NCI-H526 treated with DMSO at 0.1 percent for 48 hours (cell line): ENCODE measurements around the gene DBH.

Source experiments
- DNase-seq: peaks from one replicate; lab custom pipeline; 2025; lab: John Stamatoyannopoulos, UW

Gene DBH

DNA sequence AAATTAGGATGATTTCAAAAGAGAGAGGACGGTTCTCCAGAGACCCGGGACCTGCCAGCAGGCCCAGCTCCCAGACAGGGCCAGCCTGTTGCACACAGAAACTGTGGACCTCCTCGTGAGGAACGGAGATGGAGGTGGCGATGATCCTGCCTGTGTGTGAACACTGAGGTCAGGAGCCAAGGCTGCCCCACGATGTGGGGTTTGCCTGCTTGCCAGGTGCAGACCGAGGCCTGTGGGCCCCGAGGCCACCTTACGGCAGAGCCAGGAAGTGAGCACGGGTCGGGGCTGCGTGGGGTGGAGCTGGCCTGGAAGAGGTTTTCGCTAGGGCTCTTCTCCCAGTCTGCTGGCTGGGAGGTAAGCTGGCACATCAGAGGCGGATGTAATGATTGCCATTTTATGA is 31.3 kb upstream of the DBH start:
- no peak for DNase-seq

GRCh38 chr9:133605446-133605845 is 30.7 kb upstream of the DBH start:
- no peak for DNase-seq

GRCh38 chr9:133605856-133606707 is 30.1 kb upstream of the DBH start:
- DNase-seq, result no peak

GRCh38 chr9:133606708-133607025 is 29.5 kb upstream of the DBH start:
- DNase-seq, result no peak

DNA sequence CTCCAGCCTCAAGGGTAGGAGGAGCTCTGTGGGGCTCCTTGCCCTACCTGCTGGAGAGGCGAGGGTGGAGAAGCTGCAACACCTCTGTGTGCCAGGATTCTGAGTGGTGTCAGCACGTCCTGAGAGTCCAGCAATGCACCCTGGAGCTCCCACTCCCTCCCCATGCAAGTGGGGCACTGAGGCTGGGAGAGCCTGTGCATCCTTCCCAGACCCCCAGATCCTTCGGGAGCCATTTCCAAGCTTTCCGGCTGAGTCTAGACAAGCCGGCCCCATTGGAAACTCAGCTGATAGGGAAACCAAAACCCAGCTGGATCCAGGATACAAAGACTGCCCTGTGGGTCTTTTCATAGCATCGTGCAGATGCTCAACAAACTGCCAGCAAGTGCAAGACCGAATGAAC is 28.8 kb upstream of the DBH start:
- DNase-seq, result no peak

DNA sequence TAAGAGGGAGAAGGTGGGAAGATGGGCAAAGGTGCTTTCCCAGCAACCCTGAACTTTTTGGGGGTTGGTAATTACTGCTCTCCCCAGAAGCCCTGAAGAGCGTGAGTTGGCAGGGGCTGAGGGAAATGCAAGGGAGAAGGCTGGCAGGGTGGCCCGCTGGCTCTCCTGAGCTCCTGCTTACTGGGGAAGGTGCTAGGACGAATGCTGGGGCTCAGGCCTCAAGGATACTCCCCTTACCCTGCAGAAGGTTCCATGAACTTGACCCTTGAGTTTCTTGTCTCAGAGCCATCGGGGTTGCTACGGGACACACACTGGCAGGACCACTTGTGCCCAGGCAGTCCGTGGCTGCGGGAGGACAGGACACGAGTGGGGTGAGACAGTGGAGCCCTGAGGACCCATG is 28.2 kb upstream of the DBH start:
- no peak for DNase-seq

DNA sequence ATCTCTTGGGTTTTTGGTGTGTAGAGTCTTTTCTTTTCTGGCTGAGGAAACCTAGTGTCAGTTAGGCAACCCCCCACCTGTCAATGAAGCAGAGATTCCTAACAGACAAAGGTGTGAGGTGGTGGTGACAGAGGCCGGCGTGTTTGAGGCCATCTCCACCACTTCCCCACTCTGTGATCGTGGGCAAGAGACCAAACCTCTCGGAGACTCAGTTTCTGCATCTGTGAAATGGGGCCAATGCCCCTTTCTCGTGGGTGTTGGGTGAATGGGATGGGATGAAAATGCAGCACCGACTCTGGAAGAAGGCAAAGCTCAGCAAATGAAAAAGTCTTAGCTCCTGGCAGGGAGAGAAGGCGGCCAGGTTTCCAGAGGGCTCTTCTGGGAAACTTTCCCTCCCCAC is 27.8 kb upstream of the DBH start:
- DNase-seq, result no peak

- no peak for DNase-seq
Observed at GRCh38 chr9:133608889-133609288, 27.3 kb upstream of the DBH start.

DNA sequence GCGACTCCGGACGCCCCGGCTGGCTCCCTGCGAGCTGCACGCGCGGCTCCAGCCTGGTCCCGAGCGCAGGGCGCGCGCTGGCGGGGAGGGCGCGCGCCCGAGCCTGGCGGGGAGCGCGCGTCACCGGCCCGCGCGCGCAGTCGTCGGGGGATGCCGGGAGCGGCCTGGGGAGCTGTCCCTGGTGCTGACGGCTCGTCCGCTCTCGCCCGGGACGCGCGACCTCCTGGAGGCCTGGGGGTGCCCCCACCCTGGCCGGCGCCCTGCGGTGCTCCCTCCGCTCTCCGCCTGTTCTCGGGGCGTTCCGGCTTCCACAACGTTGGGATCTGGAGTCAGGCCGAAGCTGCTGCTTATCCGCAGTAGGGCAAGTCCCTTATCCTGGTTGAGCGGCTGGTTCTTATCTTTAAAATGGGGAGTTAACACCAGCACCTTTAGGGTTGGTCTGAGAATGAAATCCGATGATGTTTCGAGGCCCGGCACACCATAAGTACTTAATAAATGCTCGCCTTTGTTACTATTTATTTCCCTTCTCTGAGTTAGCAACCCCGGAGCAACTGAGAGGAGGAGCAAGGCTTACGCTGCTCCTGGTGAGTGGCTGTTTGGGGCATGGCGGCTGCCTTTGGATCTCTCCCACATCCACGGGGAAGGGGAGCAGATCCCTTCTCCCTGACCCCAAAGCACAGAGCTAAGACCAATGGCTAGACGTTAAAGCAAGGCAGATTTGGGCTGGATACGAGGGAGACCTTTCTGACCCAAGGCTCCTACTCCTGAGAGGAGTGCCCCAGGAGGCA is 26.7 kb upstream of the DBH start, which contains the start of gene FAM163B:
FAM163B (minus strand) TSS at position 79 of the 788 bp plus-strand sequence. CDS start 29,166 bp downstream, outside the sequence.
- DNase-seq, result no peak

GRCh38 chr9:133610845-133611244 is 25.3 kb upstream of the DBH start:
- no peak for DNase-seq

- no peak for DNase-seq
Observed at GRCh38 chr9:133612051-133612450, 24.1 kb upstream of the DBH start.

DNA sequence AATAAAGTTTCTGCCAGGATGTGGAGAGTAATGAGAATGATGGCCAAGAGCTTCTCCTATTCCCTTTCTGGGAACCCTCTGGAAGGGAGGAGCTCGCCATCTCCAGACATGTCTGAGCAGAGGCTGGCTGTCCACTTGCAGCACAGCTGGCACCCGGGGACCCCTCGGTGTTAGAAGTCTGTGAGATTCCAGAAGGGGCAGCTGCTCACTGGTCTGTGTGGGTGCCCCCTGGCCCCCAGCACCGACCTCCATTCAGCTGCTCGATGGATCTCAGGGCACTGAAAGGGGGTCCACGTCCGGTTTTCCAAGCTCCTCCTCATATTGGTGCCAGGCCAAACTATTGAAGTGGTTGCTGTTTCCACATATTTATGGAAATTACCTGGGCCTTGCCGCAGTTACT is 23.3 kb upstream of the DBH start:
- DNase-seq, result no peak

- no peak for DNase-seq
Observed at GRCh38 chr9:133613432-133613831, 22.7 kb upstream of the DBH start.

DNA sequence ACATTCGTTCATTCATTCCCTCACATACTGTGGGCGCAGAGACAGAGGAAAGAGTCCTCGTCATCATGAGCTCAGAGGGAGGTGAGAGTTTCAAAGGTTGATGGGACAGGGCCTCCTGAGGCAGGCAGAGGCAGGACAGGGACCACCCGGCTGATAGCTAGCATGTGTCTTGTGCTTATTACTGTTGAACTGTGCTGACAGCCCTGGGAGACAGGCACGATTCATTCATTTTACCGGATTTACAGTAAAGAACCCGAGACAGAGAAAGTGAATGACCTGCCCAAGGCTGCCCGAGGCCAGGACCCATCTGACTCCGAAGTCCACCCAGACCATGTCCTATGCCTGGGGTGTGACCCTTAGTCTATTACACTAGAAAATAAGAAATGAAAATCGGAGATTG is 22.1 kb upstream of the DBH start:
- no peak for DNase-seq

- DNase-seq, result no peak
Observed at GRCh38 chr9:133614678-133615077, 21.5 kb upstream of the DBH start.

DNA sequence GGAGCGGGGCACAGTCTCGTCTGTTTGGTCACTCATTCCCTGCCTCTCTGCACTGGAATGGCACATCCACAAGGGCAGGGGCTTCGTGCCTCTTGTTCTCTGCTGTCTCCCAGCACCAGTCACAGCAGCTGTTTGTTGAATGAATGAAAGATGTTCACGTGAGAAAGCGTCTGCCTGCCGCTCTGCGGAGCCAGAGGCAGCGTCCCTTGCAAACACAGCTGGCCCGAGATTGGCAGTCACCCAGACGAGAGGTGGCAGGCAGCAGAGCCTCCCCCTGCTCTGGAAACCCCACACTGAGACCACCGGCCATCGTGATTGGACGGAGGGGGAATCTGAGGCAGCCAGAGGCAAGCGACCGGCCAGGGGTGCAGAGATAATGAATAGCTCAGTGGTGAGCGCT is 21.0 kb upstream of the DBH start:
- no peak for DNase-seq

GRCh38 chr9:133615606-133616188 is 20.5 kb upstream of the DBH start:
- DNase-seq, result no peak

DNA sequence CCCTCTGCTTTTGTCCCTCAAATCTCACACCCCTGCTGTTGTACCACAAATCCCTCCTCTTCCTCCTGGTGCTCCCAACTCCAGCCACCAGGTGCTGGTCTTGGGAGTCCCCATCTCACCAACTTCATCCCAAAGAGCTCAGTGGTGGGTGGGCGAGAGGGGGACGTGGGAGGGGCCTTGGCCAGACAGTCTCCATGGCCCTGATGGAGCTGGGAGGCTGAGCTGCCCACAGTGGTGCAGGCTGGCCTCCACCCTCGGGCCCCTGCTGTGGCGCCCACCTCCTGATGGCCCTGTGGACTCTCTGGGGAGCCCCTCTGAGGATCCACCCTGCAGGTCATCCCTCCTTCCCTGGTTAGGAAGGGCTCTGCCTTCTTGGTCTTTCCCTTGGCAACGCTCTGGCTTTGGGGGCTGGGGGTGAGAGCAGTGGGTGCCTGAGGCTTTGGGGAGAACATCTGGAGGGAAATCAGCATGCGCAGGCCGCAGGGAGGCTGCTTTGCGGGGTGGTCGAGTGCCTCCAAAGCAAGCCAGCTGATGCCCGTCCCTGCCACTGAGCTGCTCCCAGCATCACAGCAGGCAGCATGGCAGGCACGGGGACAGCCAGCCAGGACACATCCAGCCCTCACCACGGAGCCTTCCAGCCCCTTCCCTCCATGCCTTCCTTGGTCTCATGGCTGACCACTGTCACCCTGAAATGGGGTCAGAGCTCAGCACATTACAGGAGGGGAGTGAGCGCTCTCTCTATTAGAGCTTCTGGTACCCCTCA is 19.3 kb upstream of the DBH start:
- DNase-seq, result no peak

- no peak for DNase-seq
Observed at GRCh38 chr9:133618726-133619125, 17.4 kb upstream of the DBH start.

GRCh38 chr9:133619791-133620190 is 16.4 kb upstream of the DBH start:
- no peak for DNase-seq

DNA sequence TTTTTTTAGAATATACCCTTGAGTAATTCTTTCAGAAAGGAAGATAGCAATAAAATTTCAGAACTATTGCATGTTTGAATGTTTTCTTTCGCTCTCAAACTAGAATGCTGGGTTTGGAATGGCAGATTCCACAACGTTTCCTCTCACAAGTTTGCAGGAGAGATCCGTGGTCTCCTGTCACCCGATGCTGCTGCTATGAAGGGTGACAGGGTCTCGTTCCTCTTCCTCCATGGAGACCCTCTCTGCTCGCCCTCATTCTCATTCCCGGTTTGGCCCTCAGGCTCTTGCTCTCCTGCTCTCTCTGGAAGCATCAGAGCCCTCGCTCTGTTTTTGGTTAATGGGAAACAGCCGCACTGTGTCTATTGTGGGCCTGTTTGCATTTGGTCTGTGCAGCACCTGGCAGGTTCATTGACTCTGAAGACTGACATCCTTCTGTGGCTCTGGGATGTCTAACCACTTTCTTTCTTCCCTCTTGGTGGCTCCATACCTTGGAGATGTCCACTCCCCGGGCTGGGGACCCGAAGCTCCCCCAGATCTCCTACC is 14.4 kb upstream of the DBH start:
- no peak for DNase-seq

DNA sequence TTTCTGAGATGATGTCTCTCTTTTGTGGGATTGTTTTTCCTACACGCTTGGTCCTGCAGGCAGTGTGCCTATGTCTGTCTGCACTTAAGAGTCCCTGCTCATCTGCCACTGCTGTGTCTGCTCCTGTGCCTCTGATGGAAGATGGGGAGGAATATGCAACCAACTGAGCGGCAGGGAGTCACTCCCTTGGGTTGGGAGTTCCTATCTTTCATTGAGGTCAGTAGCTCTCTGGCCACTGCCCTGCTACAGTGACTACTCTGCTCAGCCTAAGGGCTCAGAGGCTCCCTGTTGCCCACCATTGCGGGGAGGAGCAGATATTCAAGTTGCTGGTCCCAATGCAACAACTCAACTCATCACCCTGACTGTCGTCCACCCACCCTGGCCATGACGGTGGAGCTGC is 13.6 kb upstream of the DBH start:
- DNase-seq, result no peak
